Measurements from ENCODE around the gene C1QTNF1.

C1QTNF1 gene

GRCh38 chr17:79023886-79024771 lies at the start of gene C1QTNF1:
Gene C1QTNF1, plus strand, starts transcription at chr17:79024169. Its CDS starts 19,800 bp downstream, at chr17:79043969.
- DNase-seq = no peak

- peak; percentile 29 to 40 for DNase-seq
Observed at GRCh38 chr17:78974635-78975591, 49.1 kb upstream of the C1QTNF1 start.

DNA sequence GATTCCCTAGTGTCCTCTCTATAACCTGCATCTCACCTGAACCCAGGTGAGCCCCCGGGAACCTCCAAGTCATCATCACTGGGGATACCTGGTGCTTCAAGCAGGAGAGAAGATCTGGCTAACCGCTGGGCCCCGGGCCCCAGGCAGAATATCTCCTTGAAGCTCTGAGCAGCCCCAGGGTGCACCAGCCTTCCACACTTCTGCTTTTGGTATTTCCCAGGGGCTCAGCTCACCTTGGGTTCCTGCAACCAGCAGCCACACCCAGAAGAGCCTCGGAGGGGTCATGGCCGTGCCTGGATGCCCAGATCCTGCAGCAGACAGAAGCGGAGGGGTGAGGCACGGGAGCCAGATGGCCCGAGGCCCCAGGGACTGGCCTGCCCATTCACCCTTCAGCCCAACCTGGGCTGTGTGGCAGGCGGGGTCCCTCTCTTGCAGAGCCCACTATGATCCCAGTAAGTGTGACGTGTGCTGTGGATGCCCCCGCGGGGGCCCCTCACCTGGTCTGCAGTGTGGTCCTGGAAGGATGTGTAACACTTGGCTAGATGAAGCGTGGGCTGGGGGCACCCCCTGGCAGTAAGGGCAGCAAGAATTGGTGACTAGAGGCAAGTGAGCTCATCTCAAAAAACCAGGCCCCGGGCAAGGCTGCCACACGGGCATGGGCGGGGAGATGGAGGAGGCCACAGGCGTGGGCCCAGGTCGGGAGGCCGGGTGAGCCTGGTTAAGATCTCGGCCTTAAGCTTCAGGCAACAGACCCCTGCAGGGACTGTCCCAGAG lies 46.9 kb upstream of the C1QTNF1 start:
- no peak for DNase-seq

GRCh38 chr17:78977681-78977943 lies 46.4 kb upstream of the C1QTNF1 start:
- no peak for DNase-seq

DNA sequence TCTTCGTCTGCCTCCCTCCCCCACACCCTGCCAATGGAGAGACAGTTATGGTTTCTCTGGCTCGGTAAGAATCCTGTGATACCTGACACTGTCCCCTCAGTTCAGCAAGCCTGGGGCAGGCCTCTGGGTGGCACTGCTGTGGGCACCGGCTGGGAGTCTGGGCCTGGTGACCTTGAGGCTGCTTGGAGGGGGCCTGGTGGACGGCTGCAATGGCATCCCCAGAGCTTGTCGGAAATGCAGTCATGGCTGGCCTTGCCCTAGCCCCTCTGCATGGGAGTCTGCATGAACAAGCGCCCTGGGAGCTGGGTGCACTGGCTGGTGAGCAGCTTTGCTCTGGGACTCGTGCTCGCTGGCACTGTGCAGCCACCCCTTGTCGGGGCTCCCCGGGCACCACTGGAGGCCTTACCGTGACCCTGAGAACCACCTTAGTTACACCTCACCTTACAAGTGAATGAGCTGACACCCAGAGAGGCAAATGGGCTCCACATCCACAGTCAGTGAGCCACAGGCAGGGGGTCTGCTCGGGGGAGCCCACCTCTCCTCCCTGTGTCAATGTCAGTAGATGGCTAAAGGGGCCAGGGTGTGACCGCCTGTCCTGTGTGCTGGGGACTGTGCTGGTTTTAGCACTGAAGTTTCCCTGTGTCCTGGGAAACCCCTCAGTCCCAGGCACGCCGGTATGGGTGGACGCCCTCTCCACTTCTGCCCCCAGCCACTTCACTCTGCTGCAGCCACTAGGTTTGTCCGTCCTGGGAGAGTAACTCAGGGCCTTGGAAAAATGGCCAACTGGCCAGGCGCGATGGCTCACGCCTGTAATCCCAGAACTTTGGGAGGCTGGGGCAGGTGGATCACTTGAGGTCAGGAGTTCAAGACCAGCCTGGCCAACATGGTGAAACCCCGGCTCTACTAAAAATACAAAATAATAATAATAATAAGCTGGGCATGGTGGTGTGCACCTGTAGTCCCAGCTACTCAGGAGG lies 45.7 kb upstream of the C1QTNF1 start:
- no peak for DNase-seq

DNA sequence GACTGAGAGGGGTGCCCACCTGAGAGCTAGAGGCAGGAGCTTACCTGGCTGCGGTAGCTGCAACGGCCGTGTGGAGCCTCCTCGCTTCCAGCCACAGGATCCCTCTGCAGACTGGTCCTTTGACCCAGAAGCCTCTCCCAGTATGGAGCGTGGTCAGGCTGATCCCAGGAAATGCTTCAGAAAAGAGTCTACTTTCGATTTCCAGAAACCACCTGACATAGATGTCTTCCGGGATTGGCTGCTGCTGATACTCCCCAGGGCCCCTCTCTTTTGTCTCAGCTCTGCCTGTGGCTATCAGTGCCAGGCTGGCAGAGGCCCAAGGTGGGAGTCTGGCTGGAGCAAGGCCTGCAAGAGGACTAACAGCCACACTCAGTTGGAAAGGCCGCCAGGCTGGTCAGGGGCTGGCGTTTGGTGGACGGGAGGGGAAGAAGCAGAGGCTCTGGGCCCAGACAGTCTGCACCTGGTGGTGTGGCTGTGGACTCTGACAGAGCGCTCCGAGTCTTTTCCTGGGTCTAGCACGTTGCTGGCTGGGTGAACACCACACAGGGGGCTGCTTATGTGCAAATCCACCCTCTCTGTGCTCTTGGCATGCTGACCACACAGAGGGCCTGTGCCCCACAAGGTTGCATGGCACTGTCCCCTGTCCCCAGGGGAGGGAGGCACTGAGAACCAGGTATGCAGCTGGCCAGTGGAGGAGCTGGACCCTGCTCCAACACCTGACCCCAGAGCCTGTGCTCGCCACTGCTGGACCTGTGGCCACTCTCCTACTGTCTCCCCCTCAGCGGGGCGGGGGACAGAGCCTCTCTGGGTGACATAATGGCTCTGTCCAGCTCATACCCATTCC lies 44.0 kb upstream of the C1QTNF1 start, which contains the start of gene LGALS3BP:
Gene LGALS3BP, minus strand, starts transcription at position 144 of the 844 bp plus-strand sequence. CDS start 2,732 bp downstream, outside the sequence.
- no peak for DNase-seq

DNA sequence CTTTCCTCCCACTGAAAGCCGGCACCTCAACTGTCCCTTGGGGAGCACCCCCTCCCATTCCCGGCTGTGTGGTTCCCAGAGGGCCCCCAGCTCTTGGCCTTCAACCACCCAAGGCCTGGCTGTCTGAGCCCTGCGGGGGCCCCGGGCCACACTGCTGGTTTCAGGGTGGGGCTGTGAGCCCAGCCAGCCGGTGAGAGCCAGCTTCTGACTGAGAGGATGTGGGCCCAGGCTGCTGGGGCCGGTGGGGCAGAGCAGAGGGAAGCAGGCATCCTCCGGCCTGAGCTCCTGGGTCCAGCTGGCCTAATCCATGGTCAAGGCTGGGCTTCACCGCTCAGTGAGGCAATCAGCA lies 43.4 kb upstream of the C1QTNF1 start:
- no peak for DNase-seq

GRCh38 chr17:78981010-78981888 lies 42.7 kb upstream of the C1QTNF1 start:
- no peak for DNase-seq

DNA sequence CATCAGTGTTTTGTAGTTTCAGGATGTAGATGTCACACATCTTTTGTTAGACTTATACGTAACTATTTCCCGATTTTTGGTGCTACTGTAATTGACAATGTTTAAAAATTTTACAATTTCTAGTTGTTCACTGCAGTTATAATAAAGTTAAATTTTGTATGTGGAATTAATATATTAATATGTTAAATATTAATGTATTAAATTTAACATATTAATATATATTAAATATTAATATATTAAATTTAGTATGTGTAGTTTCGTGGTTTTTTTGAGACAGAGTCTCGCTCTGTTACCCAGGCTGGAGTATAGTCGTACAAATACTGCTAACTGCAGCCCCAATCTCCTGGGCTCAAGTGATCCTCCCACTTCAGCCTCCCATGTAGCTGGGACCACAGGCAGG lies 38.6 kb upstream of the C1QTNF1 start:
- no peak for DNase-seq

- DNase-seq = peak; percentile 82 to 85
Observed at GRCh38 chr17:78986048-78986648, 37.8 kb upstream of the C1QTNF1 start.

- DNase-seq = peak; percentile 76
Observed at GRCh38 chr17:78986649-78987328, 37.2 kb upstream of the C1QTNF1 start.

DNA sequence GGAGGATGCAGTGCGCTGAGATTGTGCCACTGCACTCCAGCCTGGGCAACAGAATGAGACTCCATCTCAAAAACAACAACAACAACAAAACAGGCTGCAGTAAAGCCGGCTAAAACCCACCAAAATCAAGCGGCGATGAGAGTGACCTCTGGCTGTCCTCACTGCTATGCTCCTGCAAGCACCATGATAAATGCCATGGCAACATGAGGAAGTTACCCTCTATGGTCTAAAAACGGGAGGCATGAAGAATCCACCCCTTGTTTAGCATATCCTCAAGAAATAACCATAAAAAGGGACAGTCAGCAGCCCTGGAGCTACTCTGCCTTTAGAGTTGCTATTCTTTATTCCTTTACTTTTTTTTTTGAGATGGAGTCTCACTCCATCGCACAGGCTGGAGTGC lies 35.8 kb upstream of the C1QTNF1 start:
- DNase-seq = no peak

- DNase-seq = no peak
Observed at GRCh38 chr17:78990349-78991016, 33.5 kb upstream of the C1QTNF1 start.

DNA sequence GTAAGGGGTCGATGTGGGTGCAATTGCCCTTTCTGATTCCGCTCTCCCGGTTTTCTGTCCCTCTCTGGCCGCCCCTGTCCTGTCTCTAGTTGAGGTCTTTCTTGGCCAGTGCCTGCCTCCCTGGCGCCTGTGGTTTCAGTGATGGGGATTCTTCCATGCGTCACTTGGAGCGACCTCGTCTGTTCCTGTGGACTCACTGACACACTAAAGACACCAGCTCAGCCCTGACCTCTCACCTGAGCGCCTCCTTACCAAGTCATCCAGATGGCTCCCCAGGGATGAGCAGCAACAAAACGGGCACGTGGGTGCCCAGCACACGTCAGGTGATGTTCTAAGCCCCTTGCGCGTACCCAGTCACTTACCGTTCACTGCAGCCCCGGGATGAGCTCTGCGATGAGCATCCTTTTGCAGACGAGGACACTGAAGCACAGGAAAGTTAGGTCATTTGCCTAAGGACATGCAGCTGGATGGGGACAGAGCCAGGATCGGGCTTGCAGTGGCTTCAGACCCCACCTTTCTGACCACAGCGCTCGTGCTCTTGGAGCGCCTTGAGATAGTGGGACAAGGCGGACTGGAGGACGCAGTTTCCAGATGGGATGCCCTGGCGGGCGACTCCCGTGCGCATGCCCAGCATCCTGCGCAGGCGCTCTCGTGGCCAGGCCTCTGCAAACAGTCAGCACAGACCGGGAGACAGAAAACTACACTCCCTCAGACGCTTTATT lies 32.8 kb upstream of the C1QTNF1 start:
- no peak for DNase-seq

- no peak for DNase-seq
Observed at GRCh38 chr17:78991906-78992532, 31.9 kb upstream of the C1QTNF1 start.

GRCh38 chr17:78992542-78993212 lies 31.3 kb upstream of the C1QTNF1 start:
- no peak for DNase-seq
